ENCODE results near the gene TEDDM1.

TEDDM1 gene

DNA sequence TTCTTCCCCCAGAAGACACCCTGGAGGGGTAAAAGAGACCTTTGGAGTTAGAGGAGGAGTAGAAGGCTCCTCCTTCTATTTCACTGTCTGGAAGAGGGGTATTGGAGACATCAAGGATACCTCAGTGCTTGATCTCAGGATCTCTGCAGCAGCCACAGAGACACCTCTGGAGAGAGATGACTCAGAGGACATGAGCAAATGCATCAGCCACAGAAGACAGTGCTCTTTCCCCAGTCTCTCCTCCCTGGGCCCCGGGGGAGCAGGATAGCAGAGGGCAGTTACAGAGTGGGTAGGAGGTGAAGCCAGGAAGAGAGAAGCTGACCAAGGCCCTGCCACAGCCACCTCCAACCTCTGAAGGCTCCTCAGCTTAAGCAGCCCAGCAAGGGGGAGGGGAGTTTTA, 15.3 kb upstream of the TEDDM1 start:
- H3K4me3 ChIP-seq (ENCODE audit: insufficient read length, low read depth) = no peak overlapping the region
- no peaks in the 10 kb centered on the region for H3K36me3 ChIP-seq (ENCODE audit: insufficient read depth, insufficient read length, low read length)
- no peaks in the 10 kb centered on the region for H3K4me1 ChIP-seq (ENCODE audit: insufficient read depth, insufficient read length)
- TF ChIP-seq YY1 (IDR thresholded peaks at IDR 0.05; ENCODE audit: insufficient read depth, insufficient read length) = no peak
- no peak for TF ChIP-seq SUZ12 (IDR thresholded peaks at IDR 0.05; ENCODE audit: extremely low read depth, insufficient read depth, insufficient read length)
- no peak for TF ChIP-seq ZNF274 (IDR thresholded peaks at IDR 0.05; ENCODE audit: low read depth, low read length)
- DNase-seq (ENCODE audit: low read depth, low spot score) = no peak
- H3K9me3 ChIP-seq (ENCODE audit: insufficient read depth, low read length) = no peaks in the 10 kb centered on the region
- H3K27me3 ChIP-seq (ENCODE audit: insufficient read depth, insufficient read length) = no peaks in the 10 kb centered on the region
- no peak overlapping the region for H3K9ac ChIP-seq (ENCODE audit: insufficient read length, low read depth)

DNA sequence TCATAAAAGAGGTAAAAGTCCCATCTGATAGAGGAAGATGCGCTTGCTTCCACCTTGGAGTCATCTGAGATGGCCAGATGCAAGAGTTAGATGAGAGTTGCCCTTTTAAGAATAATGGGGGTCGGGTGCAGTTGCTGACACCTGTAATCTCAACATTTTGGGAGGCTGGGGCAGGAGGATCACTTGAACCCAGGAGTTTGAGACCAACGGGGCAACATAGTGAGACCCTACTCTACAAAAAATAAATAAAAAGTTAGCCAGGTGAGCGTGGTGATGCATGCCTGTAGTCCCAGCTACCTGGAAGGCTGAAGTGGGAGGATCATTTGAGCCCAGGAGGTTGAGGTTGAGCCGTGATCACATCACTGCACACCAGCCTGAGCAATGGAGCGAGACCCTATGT, 13.5 kb upstream of the TEDDM1 start:
- H3K4me1 ChIP-seq (ENCODE audit: insufficient read depth, insufficient read length) = no peaks in the 10 kb centered on the region
- H3K9me3 ChIP-seq (ENCODE audit: insufficient read depth, low read length) = no peaks in the 10 kb centered on the region
- no peak for DNase-seq (ENCODE audit: low read depth, low spot score)
- TF ChIP-seq ZNF274 (IDR thresholded peaks at IDR 0.05; ENCODE audit: low read depth, low read length) = no peak
- no peak for TF ChIP-seq SUZ12 (IDR thresholded peaks at IDR 0.05; ENCODE audit: extremely low read depth, insufficient read depth, insufficient read length)
- H3K9ac ChIP-seq (ENCODE audit: insufficient read length, low read depth) = no peak overlapping the region
- H3K36me3 ChIP-seq (ENCODE audit: insufficient read depth, insufficient read length, low read length) = no peaks in the 10 kb centered on the region
- no peaks in the 10 kb centered on the region for H3K27me3 ChIP-seq (ENCODE audit: insufficient read depth, insufficient read length)
- no peak overlapping the region for H3K4me3 ChIP-seq (ENCODE audit: insufficient read length, low read depth)

DNA sequence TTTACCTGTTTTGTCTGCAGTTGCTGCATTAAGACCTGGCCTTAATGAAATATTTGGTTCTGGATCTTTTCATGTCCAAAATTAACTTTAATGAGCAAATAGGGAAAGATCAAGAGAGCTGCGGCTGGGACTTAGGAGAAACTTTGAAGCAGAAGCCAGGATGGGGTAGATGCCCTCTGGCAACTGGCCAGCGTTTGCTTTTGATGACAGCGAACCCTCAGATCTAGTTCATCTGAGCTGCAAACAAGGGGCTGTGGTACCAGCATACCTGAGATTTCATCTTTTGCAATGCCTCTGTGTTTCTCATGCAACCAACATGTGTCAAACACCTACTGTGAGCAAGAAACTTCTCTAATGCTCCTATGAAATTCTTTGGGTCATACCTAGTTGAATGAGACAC, 13.0 kb upstream of the TEDDM1 start:
- Histone ChIP-seq H3K36me3 (ENCODE audit: insufficient read depth, insufficient read length, low read length) (no peaks in the 10 kb centered on the region), H3K4me3 (ENCODE audit: insufficient read length, low read depth) (no peak overlapping the region)
- TF ChIP-seq ZNF274 (IDR thresholded peaks at IDR 0.05; ENCODE audit: low read depth, low read length) (no peak), SUZ12 (IDR thresholded peaks at IDR 0.05; ENCODE audit: extremely low read depth, insufficient read depth, insufficient read length) (no peak), YY1 (IDR thresholded peaks at IDR 0.05; ENCODE audit: insufficient read depth, insufficient read length) (no peak)

GRCh38 chr1:182410620-182411273, 10.3 kb upstream of the TEDDM1 start:
- Histone ChIP-seq H3K27me3 (ENCODE audit: insufficient read depth, insufficient read length) (no peaks in the 10 kb centered on the region), H3K4me1 (ENCODE audit: insufficient read depth, insufficient read length) (peaks cover 3% of the 10 kb centered on the region), H3K36me3 (ENCODE audit: insufficient read depth, insufficient read length, low read length) (no peaks in the 10 kb centered on the region), H3K9me3 (ENCODE audit: insufficient read depth, low read length) (peaks cover 9% of the 10 kb centered on the region), H3K4me3 (ENCODE audit: insufficient read length, low read depth) (no peak overlapping the region), H3K9ac (ENCODE audit: insufficient read length, low read depth) (no peak overlapping the region)
- no peak for TF ChIP-seq ZNF274 (IDR thresholded peaks at IDR 0.05; ENCODE audit: low read depth, low read length)
- TF ChIP-seq SUZ12 (IDR thresholded peaks at IDR 0.05; ENCODE audit: extremely low read depth, insufficient read depth, insufficient read length) = no peak
- no peak for TF ChIP-seq YY1 (IDR thresholded peaks at IDR 0.05; ENCODE audit: insufficient read depth, insufficient read length)
- no peak for DNase-seq (ENCODE audit: low read depth, low spot score)

More for the DNA sequence above, 13.0 kb upstream of the TEDDM1 start:
- no peaks in the 10 kb centered on the region for H3K27me3 ChIP-seq (ENCODE audit: insufficient read depth, insufficient read length)
- H3K9ac ChIP-seq (ENCODE audit: insufficient read length, low read depth) = no peak overlapping the region
- H3K4me1 ChIP-seq (ENCODE audit: insufficient read depth, insufficient read length) = peaks cover 3% of the 10 kb centered on the region
- DNase-seq (ENCODE audit: low read depth, low spot score) = no peak
- no peaks in the 10 kb centered on the region for H3K9me3 ChIP-seq (ENCODE audit: insufficient read depth, low read length)

GRCh38 chr1:182410138-182410537, 9.7 kb upstream of the TEDDM1 start:
- DNase-seq (ENCODE audit: low read depth, low spot score) = no peak
- Histone ChIP-seq H3K9ac (ENCODE audit: insufficient read length, low read depth) (no peak overlapping the region), H3K4me3 (ENCODE audit: insufficient read length, low read depth) (no peak overlapping the region), H3K4me1 (ENCODE audit: insufficient read depth, insufficient read length) (peaks cover 3% of the 10 kb centered on the region), H3K9me3 (ENCODE audit: insufficient read depth, low read length) (peaks cover 15% of the 10 kb centered on the region), H3K27me3 (ENCODE audit: insufficient read depth, insufficient read length) (no peaks in the 10 kb centered on the region), H3K36me3 (ENCODE audit: insufficient read depth, insufficient read length, low read length) (no peaks in the 10 kb centered on the region)
- TF ChIP-seq YY1 (IDR thresholded peaks at IDR 0.05; ENCODE audit: insufficient read depth, insufficient read length) (no peak), SUZ12 (IDR thresholded peaks at IDR 0.05; ENCODE audit: extremely low read depth, insufficient read depth, insufficient read length) (no peak), ZNF274 (IDR thresholded peaks at IDR 0.05; ENCODE audit: low read depth, low read length) (no peak)

DNA sequence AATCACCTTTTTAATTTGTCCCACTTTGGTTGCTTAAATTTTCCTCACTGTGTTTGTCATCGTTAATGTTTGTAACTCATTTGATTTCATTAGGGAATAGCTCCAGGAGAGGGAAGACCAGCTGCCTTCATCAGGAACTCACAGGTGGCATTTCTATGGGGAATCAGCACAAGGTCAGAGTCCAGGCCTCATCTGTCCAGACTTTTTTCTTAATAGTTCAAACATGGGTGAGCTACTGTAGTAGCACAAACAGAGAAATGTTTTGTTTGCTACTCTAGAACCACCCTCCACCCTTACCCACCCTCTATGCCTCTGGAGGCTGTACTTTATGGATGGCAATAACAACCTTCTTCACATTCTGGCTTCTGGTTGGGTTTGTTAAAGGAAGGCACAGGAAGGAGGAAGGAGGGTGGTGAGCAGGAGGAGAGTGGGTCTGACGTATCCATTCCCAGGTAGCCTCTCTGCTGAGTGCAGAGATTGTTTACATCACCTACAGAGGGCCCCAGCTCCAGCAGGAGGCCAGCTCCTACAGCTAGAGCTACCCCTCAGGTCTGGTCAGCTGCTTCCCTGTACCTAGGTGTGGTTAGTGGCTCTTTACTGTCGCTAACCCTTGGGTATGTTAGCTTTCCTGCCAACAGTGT, 8.1 kb upstream of the TEDDM1 start:
- no peaks in the 10 kb centered on the region for H3K36me3 ChIP-seq (ENCODE audit: insufficient read depth, insufficient read length, low read length)
- no peak for DNase-seq (ENCODE audit: low read depth, low spot score)
- peaks cover 3% of the 10 kb centered on the region for H3K4me1 ChIP-seq (ENCODE audit: insufficient read depth, insufficient read length)
- no peaks in the 10 kb centered on the region for H3K27me3 ChIP-seq (ENCODE audit: insufficient read depth, insufficient read length)
- H3K4me3 ChIP-seq (ENCODE audit: insufficient read length, low read depth) = no peak overlapping the region
- no peak overlapping the region for H3K9ac ChIP-seq (ENCODE audit: insufficient read length, low read depth)
- TF ChIP-seq ZNF274 (IDR thresholded peaks at IDR 0.05; ENCODE audit: low read depth, low read length) (no peak), YY1 (IDR thresholded peaks at IDR 0.05; ENCODE audit: insufficient read depth, insufficient read length) (no peak), SUZ12 (IDR thresholded peaks at IDR 0.05; ENCODE audit: extremely low read depth, insufficient read depth, insufficient read length) (no peak)
- H3K9me3 ChIP-seq (ENCODE audit: insufficient read depth, low read length) = peaks cover 17% of the 10 kb centered on the region

DNA sequence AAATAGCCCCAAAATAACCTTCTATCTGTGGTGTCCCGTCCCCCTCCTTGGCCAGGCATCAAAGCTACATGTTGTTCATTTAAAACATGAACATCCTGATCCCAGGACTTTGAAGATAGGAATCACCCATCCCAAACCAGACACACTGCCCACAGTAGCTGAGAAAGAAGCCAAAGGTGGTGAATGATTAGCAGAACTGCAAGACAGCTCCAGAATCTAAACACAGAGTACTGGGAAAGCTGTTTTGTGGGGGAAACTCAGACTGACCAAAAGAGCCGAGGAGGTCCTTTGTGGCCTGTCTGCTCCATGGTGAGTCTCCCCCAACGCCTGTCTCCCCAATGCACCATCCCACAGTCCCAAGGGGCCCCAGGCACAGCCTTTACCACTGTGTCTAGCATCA, 7.3 kb upstream of the TEDDM1 start:
- peaks cover 3% of the 10 kb centered on the region for H3K4me1 ChIP-seq (ENCODE audit: insufficient read depth, insufficient read length)
- peaks cover 17% of the 10 kb centered on the region for H3K9me3 ChIP-seq (ENCODE audit: insufficient read depth, low read length)
- H3K4me3 ChIP-seq (ENCODE audit: insufficient read length, low read depth) = no peak overlapping the region
- H3K36me3 ChIP-seq (ENCODE audit: insufficient read depth, insufficient read length, low read length) = no peaks in the 10 kb centered on the region
- DNase-seq (ENCODE audit: low read depth, low spot score) = no peak
- H3K27me3 ChIP-seq (ENCODE audit: insufficient read depth, insufficient read length) = no peaks in the 10 kb centered on the region
- H3K9ac ChIP-seq (ENCODE audit: insufficient read length, low read depth) = no peak overlapping the region
- no peak for TF ChIP-seq SUZ12 (IDR thresholded peaks at IDR 0.05; ENCODE audit: extremely low read depth, insufficient read depth, insufficient read length)
- no peak for TF ChIP-seq YY1 (IDR thresholded peaks at IDR 0.05; ENCODE audit: insufficient read depth, insufficient read length)
- no peak for TF ChIP-seq ZNF274 (IDR thresholded peaks at IDR 0.05; ENCODE audit: low read depth, low read length)
